B cell (primary cell): ENCODE data around the gene CCDC134. TPM values are rescaled to one million over a fixed set of nuclear protein-coding genes. Genes with fewer than 3 reads are reported as not detected.

Experiments used
- ATAC-seq: fragments of 200-7000 bp; cut with Tn5 transposase; one replicate; pipeline ENCODE4 v1.10.0; 2021; ENCODE audit warnings: low read depth, mild to moderate bottlenecking, moderate number of reproducible peaks, moderate library complexity
- CTCF ChIA-PET: fragments of 350-600 bp; sonication (Branson Sonifier 250); formaldehyde crosslinking; loops from one replicate; lab custom pipeline; 2021; ENCODE audit warnings: antibody characterized with exemption, inconsistent platforms; lab: Charles Lee
- POLR2A ChIA-PET: fragments of 350-600 bp; sonication (Branson Sonifier 250); formaldehyde crosslinking; loops from one replicate; lab custom pipeline; 2021; ENCODE audit warnings: antibody characterized with exemption; lab: Charles Lee
- DNase-seq: peaks from one replicate; pipeline ENCODE4 v3.0.0; 2013
- H2AFZ ChIP-seq: 2 replicates; pipeline ENCODE4 v1.6.1; 2012; ENCODE audit warnings: mild to moderate bottlenecking, low read depth, low read length; ENCODE audit not compliant: insufficient read depth, poor library complexity, severe bottlenecking
- H3K27ac ChIP-seq, 2 donors: 1 replicate in 1 of 2; 2 replicates in 1 of 2; pipeline ENCODE4 v1.5.1; 2012 to 2013; ENCODE audit warnings: low read length in 2 of 2, mild to moderate bottlenecking in 2 of 2, moderate library complexity in 1 of 2
- H3K27me3 ChIP-seq, 4 experiments: fragments of 200-600 bp in 1 of 4; sonication (generic) in 1 of 4; replicated peaks in 1 of 4; 1 replicate in 2 of 4; 2 replicates in 2 of 4; pipeline versions ENCODE4 v1.6.1 to v1.7.0; 2013 to 2016; ENCODE audit warnings: low read length in 3 of 4, mild to moderate bottlenecking in 2 of 4, mixed read lengths in 1 of 4, moderate library complexity in 1 of 4; ENCODE audit not compliant: insufficient read depth in 4 of 4, control insufficient read depth in 3 of 4; ENCODE audit errors: control extremely low read depth in 1 of 4
- H3K36me3 ChIP-seq, 2 experiments: replicated peaks in 1 of 2; 1 replicate in 1 of 2; 2 replicates in 1 of 2; pipeline versions ENCODE4 v1.6.1 to v1.7.1; 2013; ENCODE audit warnings: low read length in 1 of 2; ENCODE audit not compliant: insufficient read depth in 2 of 2, control insufficient read depth in 1 of 2; ENCODE audit errors: control extremely low read depth in 1 of 2, extremely low read depth in 1 of 2
- H3K4me1 ChIP-seq, 2 donors: fragments of 200-600 bp in 1 of 2; sonication (generic) in 1 of 2; 1 replicate in 1 of 2; 2 replicates in 1 of 2; pipeline versions ENCODE4 v1.5.1 to v1.6.1; 2013 to 2017; ENCODE audit warnings: low read length in 2 of 2; ENCODE audit not compliant: control insufficient read depth in 2 of 2, insufficient read depth in 2 of 2
- H3K4me2 ChIP-seq: replicated peaks from 2 replicates; pipeline ENCODE3; 2012; ENCODE audit warnings: mild to moderate bottlenecking, low read depth, low read length; ENCODE audit not compliant: poor library complexity, severe bottlenecking
- H3K4me3 ChIP-seq, 5 experiments: fragments of 200-600 bp in 1 of 5; sonication (generic) in 1 of 5; 1 replicate in 3 of 5; 2 replicates in 2 of 5; pipeline versions ENCODE4 v1.5.1 to v1.7.0; 2011 to 2016; ENCODE audit warnings: low read length in 4 of 5, mild to moderate bottlenecking in 4 of 5, low read depth in 2 of 5, control low read depth in 1 of 5, moderate library complexity in 1 of 5; ENCODE audit not compliant: insufficient read depth in 1 of 5; ENCODE audit errors: control extremely low read depth in 1 of 5, extremely low read depth in 1 of 5
- H3K79me2 ChIP-seq: fragments of 200-600 bp; sonication (generic); one replicate; pipeline ENCODE4 v1.6.0; 2016; ENCODE audit warnings: low read length; ENCODE audit not compliant: control insufficient read depth, insufficient read depth
- H3K9ac ChIP-seq: fragments of 200-600 bp; sonication (generic); 2 replicates; pipeline ENCODE4 v1.6.1; 2017; ENCODE audit warnings: mild to moderate bottlenecking, low read length, moderate library complexity
- H3K9me3 ChIP-seq, 3 donors: one replicate each; pipeline versions ENCODE4 v1.6.1 to v1.7.1; 2013; ENCODE audit warnings: low read length in 2 of 3; ENCODE audit not compliant: control insufficient read depth in 2 of 3, insufficient read depth in 1 of 3; ENCODE audit errors: control extremely low read depth in 1 of 3
- H4K20me1 ChIP-seq: 2 replicates; pipeline ENCODE4 v1.6.0; 2012; ENCODE audit warnings: mild to moderate bottlenecking, low read length; ENCODE audit not compliant: insufficient read depth, control insufficient read depth, poor library complexity, severe bottlenecking
- H3K27ac Mint-ChIP-seq: one replicate; pipeline ENCODE4 v1.8.0; 2021; ENCODE audit warnings: mixed read lengths
- H3K27me3 Mint-ChIP-seq: one replicate; pipeline ENCODE4 v1.8.0; 2021; ENCODE audit warnings: mixed read lengths
- H3K4me1 Mint-ChIP-seq: one replicate; pipeline ENCODE4 v1.8.0; 2021; ENCODE audit warnings: mixed read lengths
- H3K4me3 Mint-ChIP-seq: one replicate; pipeline ENCODE4 v1.8.0; 2021; ENCODE audit warnings: mixed read lengths
- H3K9me3 Mint-ChIP-seq: one replicate; pipeline ENCODE4 v1.8.0; 2022; ENCODE audit warnings: mixed read lengths; ENCODE audit not compliant: insufficient read depth
- EZH2 ChIP-seq: IDR thresholded peaks from 2 replicates; pipeline ENCODE4 v1.6.1; 2012; ENCODE audit warnings: borderline replicate concordance, low read depth, mild to moderate bottlenecking, moderate library complexity, low read length; ENCODE audit not compliant: insufficient read depth, poor library complexity, severe bottlenecking
- WGBS: methylation state at CpG from one replicate; pipeline ENCODE4 v1.1.5; 2013; ENCODE audit warnings: missing lambda C conversion rate; ENCODE audit not compliant: insufficient coverage; 5-methylcytosine and 5-hydroxymethylcytosine counted together
- intact Hi-C: fragments of 100-400 bp; cut with micrococcal nuclease; formaldehyde crosslinking; loops from one replicate; pipeline ENCODE4 v1.10.0; 2022
- polyA plus RNA-seq: library from polyadenylated mRNA; depleted of rRNA; stranded (reverse); fragments of >200 nt; gene quantifications from 2 replicates; pipeline ENCODE4 v1.2.3, GENCODE V29; 2012
- total RNA-seq, 2 donors: library from RNA; stranded (reverse); fragments of 120-200 nt in 1 of 2; gene quantifications; 1 replicate in 1 of 2; 2 replicates in 1 of 2; pipeline versions ENCODE4 v1.2.3 to v1.2.4, GENCODE V29; 2013 to 2022
- TF ChIP-seq, protein P1 (sequence below): fragments of 200-600 bp; IDR thresholded peaks from one replicate; pipeline ENCODE4 v1.8.0; 2022; ENCODE audit warnings: antibody characterized with exemption, mild to moderate bottlenecking

Gene CCDC134
- total and polyA plus RNA-seq, 2 donors (not counting 1 experiment from before 2014, with no cell fraction given), result 4.4 to 18.1 TPM

DNA sequence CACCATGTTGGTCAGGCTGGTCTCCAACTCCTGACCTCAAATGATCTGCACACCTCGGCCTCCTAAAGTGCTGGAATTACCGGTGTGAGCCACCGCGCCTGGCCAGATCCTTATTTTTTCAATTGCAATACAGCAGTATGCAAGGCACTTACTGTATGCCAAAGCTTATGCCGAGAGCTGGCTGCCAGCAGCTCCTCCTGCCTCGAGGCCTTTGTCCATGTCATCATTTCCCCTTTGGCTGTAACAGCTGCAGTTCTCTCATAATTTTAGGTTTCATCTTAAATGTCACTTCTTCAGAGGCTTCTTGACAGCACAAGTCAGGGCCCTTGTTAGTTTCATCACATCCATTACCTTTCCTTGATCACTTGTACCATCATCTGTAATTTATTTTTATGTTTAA, 30.9 kb downstream of the CCDC134 start:
- TF ChIP-seq EZH2, result no peak
- TF ChIP-seq, protein P1, sequence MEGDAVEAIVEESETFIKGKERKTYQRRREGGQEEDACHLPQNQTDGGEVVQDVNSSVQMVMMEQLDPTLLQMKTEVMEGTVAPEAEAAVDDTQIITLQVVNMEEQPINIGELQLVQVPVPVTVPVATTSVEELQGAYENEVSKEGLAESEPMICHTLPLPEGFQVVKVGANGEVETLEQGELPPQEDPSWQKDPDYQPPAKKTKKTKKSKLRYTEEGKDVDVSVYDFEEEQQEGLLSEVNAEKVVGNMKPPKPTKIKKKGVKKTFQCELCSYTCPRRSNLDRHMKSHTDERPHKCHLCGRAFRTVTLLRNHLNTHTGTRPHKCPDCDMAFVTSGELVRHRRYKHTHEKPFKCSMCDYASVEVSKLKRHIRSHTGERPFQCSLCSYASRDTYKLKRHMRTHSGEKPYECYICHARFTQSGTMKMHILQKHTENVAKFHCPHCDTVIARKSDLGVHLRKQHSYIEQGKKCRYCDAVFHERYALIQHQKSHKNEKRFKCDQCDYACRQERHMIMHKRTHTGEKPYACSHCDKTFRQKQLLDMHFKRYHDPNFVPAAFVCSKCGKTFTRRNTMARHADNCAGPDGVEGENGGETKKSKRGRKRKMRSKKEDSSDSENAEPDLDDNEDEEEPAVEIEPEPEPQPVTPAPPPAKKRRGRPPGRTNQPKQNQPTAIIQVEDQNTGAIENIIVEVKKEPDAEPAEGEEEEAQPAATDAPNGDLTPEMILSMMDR, result no peak
- Histone ChIP-seq H3K79me2 (peaks cover 38% of the 10 kb centered on the region), H3K9ac (peak overlapping the region; percentile 97), H2AFZ (no peak overlapping the region), H3K4me2 (peak overlapping the region; percentile 77), H4K20me1 (peaks cover 4% of the 10 kb centered on the region), H3K36me3 (peaks cover 0 to 11% of the 10 kb centered on the region in 2 experiments), H3K4me3 (peak overlapping the region in 1 of 5 experiments; percentile 77), H3K27ac (peak overlapping the region; percentile 99 to 100), H3K27me3 (no peaks in the 10 kb centered on the region), H3K4me1 (peaks cover 20 to 33% of the 10 kb centered on the region in 2 donors), H3K9me3 (no peaks in the 10 kb centered on the region)
- intact Hi-C loops, result no loop called here
- H3K27me3 Mint-ChIP-seq, result no peaks in the 10 kb centered on the region
- DNase-seq (peak; percentile 64), ATAC-seq (no peak)
- 67% methylated on average over 6 of the region's 6 CpGs for WGBS
- peak overlapping the region; percentile 95 for H3K4me3 Mint-ChIP-seq
- CTCF ChIA-PET, result interaction anchor here (0.6 to 4.8 kb wide), 13 partner anchors 8 to 133 kb away, joined by 3 to 40 read pairs (median 7); partner anchors contain the start of genes MEI1 and TNFRSF13C
- H3K9me3 Mint-ChIP-seq, result no peaks in the 10 kb centered on the region
- peak overlapping the region; percentile 99 for H3K27ac Mint-ChIP-seq
- H3K4me1 Mint-ChIP-seq, result peaks cover 48% of the 10 kb centered on the region
- POLR2A ChIA-PET, result interaction anchor here (0.6 to 4.6 kb wide), 11 partner anchors 12 to 115 kb away, joined by 3 to 64 read pairs (median 9); partner anchors contain the start of gene CENPM
